ENCODE data around the gene CACNA1B.

DNA sequence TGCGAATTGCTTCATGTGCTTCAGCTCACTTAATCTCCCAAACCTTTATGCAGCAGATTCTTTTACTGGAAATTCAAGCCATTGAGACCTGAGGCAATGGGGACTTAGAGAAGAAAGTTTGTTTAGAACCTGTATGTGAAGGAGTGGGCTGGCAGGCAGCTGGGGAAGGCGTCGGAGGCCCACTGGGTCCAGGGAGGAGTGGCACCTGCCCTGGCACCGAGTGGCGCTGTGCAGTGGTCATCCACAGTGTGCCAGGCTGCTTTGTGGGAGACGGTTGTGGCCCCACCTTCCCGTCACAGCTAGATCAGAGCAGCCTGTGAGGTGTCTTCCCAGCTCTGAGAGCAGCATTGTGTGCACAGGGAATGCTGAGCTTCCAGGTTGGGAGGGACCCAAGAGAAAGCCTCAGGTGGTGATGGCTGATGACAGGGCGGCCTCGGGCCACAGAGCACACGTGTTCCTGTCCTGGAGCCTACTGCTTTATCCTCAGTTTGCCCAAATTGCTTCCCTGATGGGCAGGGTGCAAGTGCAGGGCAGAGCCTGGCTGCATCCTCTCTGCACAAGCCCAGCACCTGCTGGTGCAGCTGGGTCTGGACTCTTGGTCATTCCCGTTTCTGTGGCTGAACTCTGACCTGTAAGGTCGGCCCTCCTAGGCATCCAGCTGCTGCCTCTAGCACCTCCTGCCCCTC is 175.2 kb downstream of the CACNA1B start:
- TF ChIP-seq, protein P1, sequence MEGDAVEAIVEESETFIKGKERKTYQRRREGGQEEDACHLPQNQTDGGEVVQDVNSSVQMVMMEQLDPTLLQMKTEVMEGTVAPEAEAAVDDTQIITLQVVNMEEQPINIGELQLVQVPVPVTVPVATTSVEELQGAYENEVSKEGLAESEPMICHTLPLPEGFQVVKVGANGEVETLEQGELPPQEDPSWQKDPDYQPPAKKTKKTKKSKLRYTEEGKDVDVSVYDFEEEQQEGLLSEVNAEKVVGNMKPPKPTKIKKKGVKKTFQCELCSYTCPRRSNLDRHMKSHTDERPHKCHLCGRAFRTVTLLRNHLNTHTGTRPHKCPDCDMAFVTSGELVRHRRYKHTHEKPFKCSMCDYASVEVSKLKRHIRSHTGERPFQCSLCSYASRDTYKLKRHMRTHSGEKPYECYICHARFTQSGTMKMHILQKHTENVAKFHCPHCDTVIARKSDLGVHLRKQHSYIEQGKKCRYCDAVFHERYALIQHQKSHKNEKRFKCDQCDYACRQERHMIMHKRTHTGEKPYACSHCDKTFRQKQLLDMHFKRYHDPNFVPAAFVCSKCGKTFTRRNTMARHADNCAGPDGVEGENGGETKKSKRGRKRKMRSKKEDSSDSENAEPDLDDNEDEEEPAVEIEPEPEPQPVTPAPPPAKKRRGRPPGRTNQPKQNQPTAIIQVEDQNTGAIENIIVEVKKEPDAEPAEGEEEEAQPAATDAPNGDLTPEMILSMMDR (IDR thresholded peaks at IDR 0.05) = no peak
- no peak for TF ChIP-seq POLR2A (IDR thresholded peaks at IDR 0.05)

Measured in testis (tissue), 2 donors.